DND-41 (cell line): ENCODE data around the gene ATXN7L1.

Experiments used
- ATAC-seq: fragments of 200-7000 bp; cut with Tn5 transposase; 3 replicates; pipeline ENCODE4 v1.9.1; 2021; ENCODE audit warnings: low read depth; ENCODE audit not compliant: insufficient read depth
- DNase-seq: peaks from one replicate; pipeline ENCODE4 v3.0.0-alpha.2; 2020
- H2AFZ ChIP-seq: 2 replicates; pipeline ENCODE4 v1.6.0; 2012; ENCODE audit warnings: low read depth, low read length
- H3K27ac ChIP-seq: 2 replicates; pipeline ENCODE4 v1.5.1; 2012; ENCODE audit warnings: low read length, inconsistent platforms
- H3K27me3 ChIP-seq: fragments of 200-600 bp; sonication (generic); 2 replicates; pipeline ENCODE4 v1.6.0; 2012; ENCODE audit warnings: low read length, mild to moderate bottlenecking, inconsistent platforms; ENCODE audit not compliant: insufficient read depth, poor library complexity
- H3K36me3 ChIP-seq: 2 replicates; pipeline ENCODE4 v1.5.1; 2012; ENCODE audit warnings: low read length, inconsistent platforms; ENCODE audit not compliant: insufficient read depth
- H3K4me1 ChIP-seq: 2 replicates; pipeline ENCODE4 v1.5.1; 2012; ENCODE audit warnings: mild to moderate bottlenecking, low read length; ENCODE audit not compliant: insufficient read depth
- H3K4me2 ChIP-seq: 2 replicates; pipeline ENCODE4 v1.6.0; 2012; ENCODE audit warnings: mild to moderate bottlenecking, moderate library complexity, low read length, inconsistent platforms; ENCODE audit not compliant: insufficient read depth
- H3K4me3 ChIP-seq, 2 experiments: fragments of 200-600 bp in 1 of 2; shearing (Covaris generic) in 1 of 2; 2 replicates each; pipeline ENCODE4 v1.5.1; 2012 to 2016; ENCODE audit warnings: inconsistent platforms in 2 of 2, low read length in 2 of 2, mild to moderate bottlenecking in 2 of 2, low read depth in 1 of 2, moderate library complexity in 1 of 2
- H3K79me2 ChIP-seq: 2 replicates; pipeline ENCODE4 v1.6.0; 2012; ENCODE audit warnings: low read length, inconsistent platforms; ENCODE audit not compliant: insufficient read depth
- H3K9ac ChIP-seq: 2 replicates; pipeline ENCODE4 v1.6.0; 2012; ENCODE audit warnings: low read depth, mild to moderate bottlenecking, inconsistent platforms, low read length, moderate library complexity
- H3K9me3 ChIP-seq: 2 replicates; pipeline ENCODE4 v1.5.1; 2012; ENCODE audit warnings: low read length, moderate library complexity, mild to moderate bottlenecking, inconsistent platforms; ENCODE audit not compliant: insufficient read depth, severe bottlenecking
- H4K20me1 ChIP-seq: 2 replicates; pipeline ENCODE4 v1.6.0; 2012; ENCODE audit warnings: low read length; ENCODE audit not compliant: insufficient read depth
- EZH2 ChIP-seq: IDR thresholded peaks from 3 replicates; pipeline ENCODE4 v1.6.1; 2012; ENCODE audit warnings: borderline replicate concordance, low read depth, mild to moderate bottlenecking, moderate library complexity, low read length, inconsistent platforms; ENCODE audit not compliant: severe bottlenecking
- TF ChIP-seq, protein P1 (sequence below): IDR thresholded peaks from 2 replicates; pipeline ENCODE4 v1.5.1; 2012; ENCODE audit warnings: borderline replicate concordance, low read length, moderate library complexity, mild to moderate bottlenecking; ENCODE audit not compliant: poor library complexity, severe bottlenecking; ENCODE audit errors: extremely low read depth

The ATXN7L1 gene

GRCh38 chr7:105838627-105839231 lies 37.7 kb downstream of the ATXN7L1 start:
- Histone ChIP-seq H3K9me3 (no peaks in the 10 kb centered on the region), H3K4me3 (no peak overlapping the region), H3K79me2 (no peaks in the 10 kb centered on the region), H3K9ac (no peak overlapping the region), H3K36me3 (no peaks in the 10 kb centered on the region), H3K4me1 (no peaks in the 10 kb centered on the region), H4K20me1 (no peaks in the 10 kb centered on the region), H2AFZ (no peak overlapping the region), H3K27me3 (no peaks in the 10 kb centered on the region), H3K4me2 (no peak overlapping the region), H3K27ac (no peak overlapping the region)
- DNase-seq (no peak), ATAC-seq (no peak)
- TF ChIP-seq, protein P1, sequence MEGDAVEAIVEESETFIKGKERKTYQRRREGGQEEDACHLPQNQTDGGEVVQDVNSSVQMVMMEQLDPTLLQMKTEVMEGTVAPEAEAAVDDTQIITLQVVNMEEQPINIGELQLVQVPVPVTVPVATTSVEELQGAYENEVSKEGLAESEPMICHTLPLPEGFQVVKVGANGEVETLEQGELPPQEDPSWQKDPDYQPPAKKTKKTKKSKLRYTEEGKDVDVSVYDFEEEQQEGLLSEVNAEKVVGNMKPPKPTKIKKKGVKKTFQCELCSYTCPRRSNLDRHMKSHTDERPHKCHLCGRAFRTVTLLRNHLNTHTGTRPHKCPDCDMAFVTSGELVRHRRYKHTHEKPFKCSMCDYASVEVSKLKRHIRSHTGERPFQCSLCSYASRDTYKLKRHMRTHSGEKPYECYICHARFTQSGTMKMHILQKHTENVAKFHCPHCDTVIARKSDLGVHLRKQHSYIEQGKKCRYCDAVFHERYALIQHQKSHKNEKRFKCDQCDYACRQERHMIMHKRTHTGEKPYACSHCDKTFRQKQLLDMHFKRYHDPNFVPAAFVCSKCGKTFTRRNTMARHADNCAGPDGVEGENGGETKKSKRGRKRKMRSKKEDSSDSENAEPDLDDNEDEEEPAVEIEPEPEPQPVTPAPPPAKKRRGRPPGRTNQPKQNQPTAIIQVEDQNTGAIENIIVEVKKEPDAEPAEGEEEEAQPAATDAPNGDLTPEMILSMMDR, result no peak
- TF ChIP-seq EZH2, result no peak

- no peaks in the 10 kb centered on the region for H3K27me3 ChIP-seq
- H3K9me3 ChIP-seq, result no peaks in the 10 kb centered on the region
- no peak overlapping the region for H3K4me2 ChIP-seq
- no peak for DNase-seq
- H3K36me3 ChIP-seq, result no peaks in the 10 kb centered on the region
- TF ChIP-seq EZH2, result no peak
- TF ChIP-seq, protein P1, result no peak
- peaks cover 1% of the 10 kb centered on the region; the same call in 1 of the 2 replicates for H4K20me1 ChIP-seq
- H3K9ac ChIP-seq, result no peak overlapping the region
- no peaks in the 10 kb centered on the region for H3K79me2 ChIP-seq
- no peak overlapping the region for H2AFZ ChIP-seq
- H3K27ac ChIP-seq, result no peak overlapping the region
- no peaks in the 10 kb centered on the region for H3K4me1 ChIP-seq
- H3K4me3 ChIP-seq, result no peak overlapping the region
- no peak for ATAC-seq
Observed at GRCh38 chr7:105837765-105838626, 38.4 kb downstream of the ATXN7L1 start.

DNA sequence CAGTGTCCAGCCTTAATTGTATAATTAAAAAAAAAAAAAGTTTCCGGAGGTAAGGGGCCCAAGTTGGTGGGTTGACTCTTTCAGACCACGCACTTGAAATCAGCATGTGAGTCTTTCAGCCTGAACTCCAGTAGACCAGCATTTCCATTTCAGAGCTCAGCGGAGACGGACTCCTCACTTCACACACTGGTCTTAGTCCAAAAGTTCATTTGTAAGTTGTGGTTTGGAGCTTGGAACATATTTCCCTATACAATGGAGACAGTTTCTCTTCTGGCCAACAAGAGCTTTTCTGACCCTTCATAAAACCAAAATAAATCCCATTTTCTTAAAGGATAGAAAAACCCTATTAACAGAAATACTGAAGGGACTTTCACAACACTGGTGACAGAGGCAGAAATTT lies 41.0 kb downstream of the ATXN7L1 start:
- H4K20me1 ChIP-seq, result peaks cover 8% of the 10 kb centered on the region
- H3K36me3 ChIP-seq, result no peaks in the 10 kb centered on the region
- H3K4me1 ChIP-seq, result no peaks in the 10 kb centered on the region
- H3K79me2 ChIP-seq, result no peaks in the 10 kb centered on the region
- no peaks in the 10 kb centered on the region for H3K27me3 ChIP-seq
- H3K9ac ChIP-seq, result no peak overlapping the region
- DNase-seq, result no peak
- TF ChIP-seq, protein P1, result no peak
- no peak for TF ChIP-seq EZH2
- H3K4me2 ChIP-seq, result no peak overlapping the region
- no peak overlapping the region for H3K27ac ChIP-seq
- no peak for ATAC-seq
- no peaks in the 10 kb centered on the region for H3K9me3 ChIP-seq
- no peak overlapping the region for H3K4me3 ChIP-seq
- H2AFZ ChIP-seq, result no peak overlapping the region
